HPDE6-E6E7 (cell line): Measurements from ENCODE around the gene PAX9.

Source experiments
- DNase-seq: peaks from one replicate; pipeline ENCODE4 v3.0.0; 2011; ENCODE audit warnings: missing footprints; ENCODE audit errors: extremely low spot score

The PAX9 gene

DNA sequence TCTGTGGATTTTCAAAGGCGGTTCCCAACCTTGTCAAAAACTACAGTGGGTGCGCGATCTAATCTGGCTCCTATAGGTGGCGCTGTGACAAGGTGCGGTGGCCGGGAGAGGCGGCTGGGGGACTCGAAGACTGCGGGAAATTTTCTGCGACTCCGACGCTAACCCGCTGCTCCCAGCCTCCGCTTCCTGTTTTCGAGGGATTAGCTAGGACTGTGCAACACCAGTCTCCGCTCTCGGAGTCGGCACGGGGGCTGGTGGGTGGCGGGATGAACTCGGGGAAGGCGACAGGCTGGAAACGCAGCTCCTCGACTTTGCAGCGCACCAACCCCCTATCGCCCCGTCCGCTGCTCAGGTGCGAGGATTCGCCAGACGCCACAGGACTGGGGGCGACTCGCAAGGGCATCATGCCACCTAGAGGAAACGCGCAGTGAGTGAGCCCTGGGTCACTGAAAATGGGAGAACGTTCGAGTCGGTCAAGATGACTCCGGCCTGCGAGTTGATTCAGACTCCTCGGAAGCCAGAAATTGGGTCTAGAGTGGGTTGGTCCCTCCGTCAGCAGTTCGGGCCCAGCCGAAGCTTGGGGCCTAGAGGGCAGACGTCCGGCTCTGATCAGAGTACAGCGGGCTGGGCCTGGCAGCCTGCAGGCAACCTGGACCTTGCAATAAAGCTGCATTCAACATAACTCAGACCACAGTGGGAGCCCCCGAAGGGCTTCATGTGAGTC, 5.5 kb upstream of the PAX9 start:
- DNase-seq, result no peak

GRCh38 chr14:36656687-36657398, 4.8 kb upstream of the PAX9 start:
- no peak for DNase-seq

DNA sequence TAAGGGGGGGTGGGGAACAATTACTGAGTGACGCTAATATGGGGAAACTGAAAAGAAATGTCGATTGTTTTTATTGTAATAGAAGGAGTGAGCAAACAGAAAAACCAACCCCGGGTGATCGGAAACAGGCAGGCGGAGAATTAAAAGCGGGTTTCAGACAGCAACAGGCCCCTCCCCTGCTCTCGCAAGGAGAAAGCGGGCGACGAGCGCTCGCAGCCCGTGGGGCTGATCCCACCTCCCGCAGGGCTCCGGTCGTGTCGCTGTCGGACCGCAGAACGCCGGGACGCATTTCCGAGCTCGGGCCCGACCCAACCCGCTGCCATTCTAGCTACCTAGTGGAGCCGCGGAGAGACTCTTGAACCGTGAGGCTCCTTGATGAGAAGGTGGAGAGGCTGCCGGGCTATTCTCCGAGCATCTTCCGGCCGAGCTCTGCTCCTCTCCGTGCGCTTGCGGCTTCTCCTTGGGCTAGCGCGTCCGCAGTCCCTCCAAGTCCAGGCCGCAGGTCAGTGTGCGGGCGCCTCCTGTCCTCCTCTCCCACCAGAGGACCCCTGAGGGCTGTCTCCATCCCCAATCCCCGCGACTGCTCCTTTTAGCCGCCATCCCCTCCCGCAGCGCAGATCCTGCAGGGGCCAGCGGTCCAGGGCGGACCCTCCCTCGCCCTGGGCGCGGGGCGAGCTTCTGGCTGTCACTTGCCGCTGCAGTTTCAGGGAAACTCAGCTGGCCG, 4.1 kb upstream of the PAX9 start:
- DNase-seq, result no peak

GRCh38 chr14:36658123-36659009, 3.3 kb upstream of the PAX9 start:
- DNase-seq, result no peak

GRCh38 chr14:36659010-36659821, 2.4 kb upstream of the PAX9 start:
- no peak for DNase-seq

DNA sequence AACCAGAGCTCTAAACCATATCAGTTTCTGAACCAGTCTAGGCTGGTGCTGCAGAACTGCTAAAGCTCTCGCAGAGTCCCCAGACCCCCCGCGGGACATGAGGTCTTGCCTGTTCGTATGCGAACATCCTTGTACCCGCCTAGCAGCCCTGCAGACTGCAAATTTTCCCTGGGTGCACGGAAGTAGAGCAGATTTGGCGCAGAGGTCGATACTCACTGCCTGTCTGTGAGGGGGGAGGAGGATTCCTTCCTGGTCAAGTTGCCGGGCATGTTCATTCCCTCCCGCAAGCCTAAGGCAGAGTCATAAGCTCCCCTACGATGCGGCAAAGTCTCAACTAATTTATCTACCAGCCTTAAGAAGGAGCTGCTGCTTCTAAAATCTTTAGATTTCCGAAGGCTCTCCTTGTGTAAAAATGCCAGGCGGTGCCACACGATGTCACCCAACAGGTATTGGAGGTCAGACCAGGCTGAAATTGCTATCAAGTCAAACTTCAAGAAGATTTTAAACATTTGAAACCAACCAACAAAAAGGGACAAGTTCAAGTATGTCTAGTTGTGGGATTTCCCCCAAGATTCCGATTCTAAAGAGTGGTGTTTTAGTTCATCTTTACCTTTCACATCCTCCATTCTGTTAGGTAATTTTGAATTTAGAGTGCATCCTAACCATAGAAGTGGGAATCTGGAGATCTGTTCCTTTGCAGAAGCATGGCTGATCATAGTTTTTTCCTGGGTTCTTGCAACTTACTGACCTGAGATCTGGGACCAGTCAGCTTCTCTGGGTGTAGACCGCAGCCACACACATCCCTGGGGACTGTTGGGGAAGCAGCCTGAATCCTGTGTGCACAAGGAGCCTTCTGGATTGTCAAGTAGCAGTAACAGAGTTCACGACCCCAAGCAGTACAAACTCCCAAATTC, 1.6 kb upstream of the PAX9 start:
- DNase-seq, result no peak

DNA sequence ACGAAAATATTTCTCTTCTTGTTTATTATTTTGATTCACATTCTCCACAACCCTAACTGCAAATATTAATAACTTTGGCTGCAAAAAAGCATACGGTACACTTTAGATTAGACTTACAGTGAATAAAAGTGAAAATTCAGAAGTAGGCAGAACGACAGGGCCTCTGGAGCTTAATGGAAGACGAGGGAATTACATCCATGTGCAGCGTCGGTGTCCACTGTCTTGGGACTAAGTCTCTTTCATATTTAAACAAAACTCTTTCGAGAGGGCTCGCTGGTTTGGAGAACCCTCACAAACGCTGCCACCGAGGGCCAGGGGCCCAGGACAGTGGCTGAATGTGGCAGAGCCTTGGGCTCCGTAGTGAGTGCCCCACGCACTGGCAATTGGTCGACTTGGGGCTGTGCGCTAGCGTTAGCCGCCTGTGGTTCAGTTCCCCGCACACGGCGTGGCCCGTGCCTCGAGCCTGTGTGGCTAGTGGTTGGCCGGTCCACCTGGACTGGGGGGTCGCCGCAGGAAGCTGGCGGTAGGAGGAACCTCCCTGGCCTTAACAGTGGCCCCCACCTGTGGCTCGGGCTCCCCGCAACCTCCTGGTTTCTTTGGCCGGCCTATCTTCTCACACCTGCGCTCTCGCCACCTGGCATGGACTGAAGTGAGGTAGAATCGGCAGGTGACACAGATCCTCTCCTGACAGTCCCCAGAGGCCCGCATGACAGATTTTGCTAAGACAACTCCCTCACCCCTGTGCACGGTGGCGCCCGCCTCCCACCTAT, 739 bp upstream of the PAX9 start:
- no peak for DNase-seq

DNA sequence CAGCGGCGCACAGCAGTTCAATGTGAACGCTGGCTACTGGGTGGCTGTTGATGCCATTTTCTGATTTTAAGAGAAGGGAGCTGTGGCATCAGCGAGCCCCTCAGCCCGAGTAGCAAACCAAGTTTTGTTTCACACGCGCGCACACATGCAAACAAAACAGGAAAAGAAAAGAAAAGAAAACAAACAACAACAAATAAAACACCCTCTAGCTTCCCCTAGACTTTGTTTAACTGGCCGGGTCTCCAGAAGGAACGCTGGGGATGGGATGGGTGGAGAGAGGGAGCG, 540 bp downstream of the PAX9 start:
- DNase-seq, result no peak

DNA sequence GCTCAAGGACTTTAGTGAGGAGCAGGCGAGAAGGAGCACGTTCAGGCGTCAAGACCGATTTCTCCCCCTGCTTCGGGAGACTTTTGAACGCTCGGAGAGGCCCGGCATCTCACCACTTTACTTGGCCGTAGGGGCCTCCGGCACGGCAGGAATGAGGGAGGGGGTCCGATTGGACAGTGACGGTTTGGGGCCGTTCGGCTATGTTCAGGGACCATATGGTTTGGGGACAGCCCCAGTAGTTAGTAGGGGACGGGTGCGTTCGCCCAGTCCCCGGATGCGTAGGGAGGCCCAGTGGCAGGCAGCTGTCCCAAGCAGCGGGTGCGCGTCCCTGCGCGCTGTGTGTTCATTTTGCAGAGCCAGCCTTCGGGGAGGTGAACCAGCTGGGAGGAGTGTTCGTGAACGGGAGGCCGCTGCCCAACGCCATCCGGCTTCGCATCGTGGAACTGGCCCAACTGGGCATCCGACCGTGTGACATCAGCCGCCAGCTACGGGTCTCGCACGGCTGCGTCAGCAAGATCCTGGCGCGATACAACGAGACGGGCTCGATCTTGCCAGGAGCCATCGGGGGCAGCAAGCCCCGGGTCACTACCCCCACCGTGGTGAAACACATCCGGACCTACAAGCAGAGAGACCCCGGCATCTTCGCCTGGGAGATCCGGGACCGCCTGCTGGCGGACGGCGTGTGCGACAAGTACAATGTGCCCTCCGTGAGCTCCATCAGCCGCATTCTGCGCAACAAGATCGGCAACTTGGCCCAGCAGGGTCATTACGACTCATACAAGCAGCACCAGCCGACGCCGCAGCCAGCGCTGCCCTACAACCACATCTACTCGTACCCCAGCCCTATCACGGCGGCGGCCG, 1.1 kb downstream of the PAX9 start:
- DNase-seq, result peak; percentile 19

- DNase-seq, result no peak
Measured at GRCh38 chr14:36663404-36664321, 2.0 kb downstream of the PAX9 start.

DNA sequence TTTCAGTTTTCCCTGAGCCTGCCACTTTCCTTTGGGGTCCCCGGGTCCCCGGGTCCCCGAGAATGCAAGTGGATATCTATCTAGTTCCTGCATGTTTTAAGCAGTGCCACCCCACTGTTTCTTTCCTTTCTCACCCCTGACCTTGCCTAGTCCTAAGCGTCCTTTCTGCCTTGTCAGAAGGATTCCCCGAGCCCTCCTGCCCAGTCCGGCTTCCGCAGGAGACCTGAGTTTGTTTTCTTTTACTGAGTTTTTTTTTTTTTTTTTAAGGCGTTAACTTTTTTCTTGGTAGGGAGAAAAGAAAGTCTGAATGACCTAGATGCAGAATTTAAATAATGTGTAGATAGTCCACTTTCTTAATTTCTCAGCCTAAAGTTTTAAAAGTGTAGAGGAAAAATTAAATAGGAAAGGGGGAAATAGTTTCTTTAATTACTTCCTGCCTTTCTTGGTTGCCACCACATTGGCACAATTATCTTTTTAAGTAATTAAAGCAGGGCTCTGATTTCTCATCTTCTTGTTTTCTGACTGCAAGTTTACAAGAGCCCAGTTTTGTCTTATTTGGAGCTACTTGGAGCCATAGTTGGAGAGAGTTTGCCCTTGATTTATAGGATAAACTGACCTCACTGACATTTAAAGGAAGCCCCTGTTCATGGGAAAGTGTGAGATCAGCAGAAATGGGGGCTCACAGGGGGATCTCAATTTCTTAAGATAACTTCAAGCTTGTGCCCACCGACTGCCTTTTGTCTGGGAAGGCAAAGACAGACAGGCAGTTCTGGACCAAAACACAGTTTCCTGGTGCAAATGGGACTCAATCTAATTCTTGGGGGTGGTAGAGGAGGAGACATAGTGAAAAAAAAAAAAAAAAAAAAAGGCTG, 2.9 kb downstream of the PAX9 start:
- no peak for DNase-seq

DNA sequence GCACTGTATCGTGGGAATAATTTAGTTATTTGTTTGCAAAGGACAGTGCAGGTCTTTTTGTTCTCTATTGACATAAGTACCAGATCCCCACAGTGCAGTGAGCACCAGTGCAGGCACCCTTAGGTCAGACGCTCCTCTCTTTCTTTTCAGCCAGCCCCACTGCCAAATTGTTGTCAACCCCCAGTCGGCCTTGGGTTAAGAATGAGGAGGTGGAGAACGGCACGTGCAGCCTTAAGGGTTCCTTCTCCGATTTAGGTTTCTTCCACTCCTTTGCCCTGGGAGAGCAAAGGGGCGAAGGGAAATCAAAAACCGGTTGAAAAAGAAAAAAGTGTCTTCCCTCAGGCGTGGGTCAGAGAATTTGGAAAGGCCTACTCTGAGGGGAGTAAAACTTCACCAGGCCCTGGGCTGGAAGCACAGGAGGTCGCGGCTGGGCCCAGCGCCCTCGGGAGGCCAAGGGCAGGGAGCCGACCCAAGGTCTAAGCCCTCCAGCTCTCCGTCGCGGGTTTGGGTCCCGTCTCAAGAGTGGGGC, 4.3 kb downstream of the PAX9 start:
- no peak for DNase-seq

DNA sequence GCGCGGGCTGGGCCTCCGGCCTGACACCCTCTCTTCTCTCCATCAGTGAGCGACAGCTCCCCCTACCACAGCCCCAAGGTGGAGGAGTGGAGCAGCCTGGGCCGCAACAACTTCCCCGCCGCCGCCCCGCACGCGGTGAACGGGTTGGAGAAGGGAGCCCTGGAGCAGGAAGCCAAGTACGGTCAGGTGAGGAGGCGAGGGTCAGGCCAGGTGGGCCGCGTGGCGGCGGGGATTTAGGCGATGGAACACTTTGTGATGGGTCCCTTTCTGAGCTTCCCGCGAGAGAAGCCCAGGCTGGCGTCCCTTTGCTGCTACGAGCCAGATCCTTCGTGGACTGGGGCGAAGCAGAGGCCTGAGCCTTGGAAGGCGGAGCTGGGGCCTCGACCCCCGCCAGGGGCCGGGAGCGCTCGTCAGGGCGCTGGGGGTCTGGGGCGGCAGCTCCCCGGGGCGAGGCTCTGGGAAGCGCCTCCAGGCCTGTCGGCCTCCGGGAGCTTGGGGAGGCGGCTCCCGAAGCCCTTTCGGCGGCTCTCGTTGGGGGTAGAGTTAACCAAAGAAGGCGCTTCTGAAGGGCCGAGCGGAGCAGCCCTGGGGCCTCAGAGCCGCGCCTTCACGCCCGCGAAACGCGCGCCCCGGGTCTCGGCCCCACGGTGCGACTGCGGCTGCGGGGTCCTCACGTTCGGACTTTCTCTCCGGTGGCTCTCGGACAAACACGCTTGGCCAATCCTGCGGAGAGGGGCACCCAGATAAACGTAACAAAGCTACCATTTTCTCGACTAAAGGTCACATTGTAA, 5.0 kb downstream of the PAX9 start:
- DNase-seq, result no peak

DNA sequence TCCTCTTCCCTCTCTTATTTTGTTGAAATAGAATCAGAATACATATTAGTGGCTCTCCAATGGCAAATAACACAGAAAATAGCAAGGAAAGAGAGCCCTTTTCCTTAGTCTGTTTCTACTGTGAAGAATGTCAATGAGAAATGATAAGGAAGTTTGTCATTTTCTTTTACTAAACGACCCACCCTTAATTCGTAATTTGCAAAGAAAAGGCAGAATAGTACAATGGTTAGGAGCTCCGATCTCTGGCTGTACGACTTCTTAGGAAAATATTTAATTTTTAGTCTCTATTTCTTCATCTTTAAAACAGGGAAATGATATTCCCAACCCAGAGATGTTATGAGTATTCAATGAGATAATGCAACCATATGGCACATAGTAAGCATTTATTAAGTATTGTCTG, 6.0 kb downstream of the PAX9 start:
- no peak for DNase-seq

DNA sequence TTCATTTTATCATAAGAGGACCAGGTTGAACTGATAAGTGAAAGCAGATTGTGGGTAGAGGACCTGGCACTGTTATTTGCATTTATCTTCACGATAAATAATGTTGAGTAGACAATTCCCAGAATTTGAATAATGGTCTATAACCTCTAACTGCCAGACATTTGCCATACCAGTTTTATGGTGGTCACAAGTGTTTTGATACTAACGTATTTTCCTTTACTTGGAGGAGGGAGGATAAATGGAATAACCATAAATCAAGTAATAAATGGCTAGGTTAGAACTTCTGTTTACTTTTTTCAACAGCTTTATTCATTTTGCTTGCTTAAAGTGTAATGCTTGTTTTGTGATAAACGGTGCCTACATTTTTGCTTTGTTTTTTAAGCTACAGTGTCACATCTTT, 9.5 kb downstream of the PAX9 start:
- DNase-seq, result no peak
